ENCODE data around the gene LTBR. TPM values are rescaled to one million over a fixed set of nuclear protein-coding genes. Genes with fewer than 3 reads are reported as not detected.

Gene LTBR
- total and polyA plus RNA-seq, 10 of the 15 experiments (the other 5 are each of a cell fraction or from before 2014, with no cell fraction given), result 0.24 to 0.44 TPM; not detected in 8

- H3K27me3 ChIP-seq (replicated peaks in 1 of 2; ENCODE audit: control insufficient read depth in 2 of 2, insufficient read depth in 2 of 2, low read length in 1 of 2), result peaks cover 3 to 7% of the 10 kb centered on the region in 2 experiments; a peak in 3 of 4 replicates
- no TSS peak for BruUV-seq (replicated peaks)
- H3K4me3 ChIP-seq, result no peak overlapping the region
- H3K79me2 ChIP-seq (ENCODE audit: control insufficient read depth, insufficient read depth, low read length), result peaks cover 9% of the 10 kb centered on the region
- ChIA-PET CTCF (interaction anchor here (1.0 to 1.7 kb wide), 7 partner anchors 10 to 79 kb away, joined by 4 to 8 read pairs (median 5); no protein-coding TSS in a partner anchor), SMC1A (ENCODE audit: uncharacterized antibody, unreplicated experiment) (interaction anchor here (1.1 to 1.9 kb wide), 3 partner anchors 10 to 22 kb away, joined by 3 to 12 read pairs (median 4); no protein-coding TSS in a partner anchor), RAD21 (ENCODE audit: unreplicated experiment) (interaction anchor here (1.2 to 1.8 kb wide), 4 partner anchors 9 to 119 kb away, joined by 3 to 6 read pairs (median 4); no protein-coding TSS in a partner anchor), POLR2A (interaction anchor here (1.3 kb wide), 1 partner anchor 31 kb away, joined by 3 read pairs; no protein-coding TSS in a partner anchor)
- ATAC-seq, result no peak
- H3K36me3 ChIP-seq (ENCODE audit: control insufficient read depth in 2 of 2, insufficient read depth in 2 of 2, low read length in 1 of 2), result no peaks in the 10 kb centered on the region
- peaks cover 6% of the 10 kb centered on the region for H3K4me1 ChIP-seq (ENCODE audit: control insufficient read depth, insufficient read depth, low read length)
- H3K9ac ChIP-seq (ENCODE audit: control insufficient read depth, insufficient read depth, low read length), result no peak overlapping the region
- H2AFZ ChIP-seq (ENCODE audit: control insufficient read depth, low read depth, low read length), result no peak overlapping the region
- H3K27ac ChIP-seq (ENCODE audit: control insufficient read depth, insufficient read depth), result no peak overlapping the region
- FAIRE-seq, result no peak
- H3K4me2 ChIP-seq (ENCODE audit: control insufficient read depth, insufficient read depth), result no peak overlapping the region
- intact Hi-C loops (cut with micrococcal nuclease; ENCODE audit: unreplicated experiment) (no loop called here), in situ Hi-C loops (cut with MboI) (no loop called here)
- DNase-seq (ENCODE audit: low read depth, low spot score), result no peak
- TF ChIP-seq KLF5 (IDR thresholded peaks at IDR 0.05; ENCODE audit: partially characterized antibody), result no peak
- no peak for TF ChIP-seq PAX8 (IDR thresholded peaks at IDR 0.05)
- TF ChIP-seq SMAD1 (IDR thresholded peaks at IDR 0.05; ENCODE audit: low read depth, partially characterized antibody), result no peak
- peak in 1 of 2 experiments; percentile 30; a peak in 1 of 4 replicates for TF ChIP-seq SRF (IDR thresholded peaks at IDR 0.05; ENCODE audit: low read depth in 2 of 2, low read length in 2 of 2)
- H3K9me3 ChIP-seq (replicated peaks; ENCODE audit: control insufficient read depth, insufficient read depth, low read length), result no peaks in the 10 kb centered on the region; the same call in 2 of the 3 replicates
- WGBS (ENCODE audit: insufficient coverage, insufficient replicate concordance, low lambda C conversion rate, missing lambda C conversion rate), result 49% methylated on average over 5 of the region's 5 CpGs
- H4K20me1 ChIP-seq (ENCODE audit: control insufficient read depth, insufficient read depth), result no peaks in the 10 kb centered on the region
Measured at GRCh38 chr12:6346235-6346832, 37.6 kb upstream of the LTBR start.

GRCh38 chr12:6346942-6347341 lies 37.0 kb upstream of the LTBR start:
- in situ Hi-C loops (cut with MboI), result no loop called here
- BruUV-seq (replicated peaks), result no TSS peak

More at GRCh38 chr12:6346942-6347341, 37.0 kb upstream of the LTBR start:
- no peaks in the 10 kb centered on the region; the same call in 2 of the 3 replicates for H3K9me3 ChIP-seq (replicated peaks; ENCODE audit: control insufficient read depth, insufficient read depth, low read length)
- FAIRE-seq (no peak), ATAC-seq (peak; percentile 17; the same call in 1 of the 3 replicates), DNase-seq (ENCODE audit: low read depth, low spot score) (no peak)
- no peaks in the 10 kb centered on the region for H3K36me3 ChIP-seq (ENCODE audit: control insufficient read depth in 2 of 2, insufficient read depth in 2 of 2, low read length in 1 of 2)
- peaks cover 3 to 7% of the 10 kb centered on the region in 2 experiments; a peak in 3 of 4 replicates for H3K27me3 ChIP-seq (replicated peaks in 1 of 2; ENCODE audit: control insufficient read depth in 2 of 2, insufficient read depth in 2 of 2, low read length in 1 of 2)
- no peak overlapping the region for H3K4me2 ChIP-seq (ENCODE audit: control insufficient read depth, insufficient read depth)
- POLR2A ChIA-PET, result no interaction called here
- intact Hi-C loops (cut with micrococcal nuclease; ENCODE audit: unreplicated experiment), result no loop called here
- no peak overlapping the region for H3K9ac ChIP-seq (ENCODE audit: control insufficient read depth, insufficient read depth, low read length)
- no peak overlapping the region for H3K4me3 ChIP-seq
- SMC1A ChIA-PET (ENCODE audit: uncharacterized antibody, unreplicated experiment), result no interaction called here
- CTCF ChIA-PET, result no interaction called here
- no peak overlapping the region for H3K27ac ChIP-seq (ENCODE audit: control insufficient read depth, insufficient read depth)
- peaks cover 3% of the 10 kb centered on the region for H3K79me2 ChIP-seq (ENCODE audit: control insufficient read depth, insufficient read depth, low read length)
- TF ChIP-seq RB1 (IDR thresholded peaks at IDR 0.05; ENCODE audit: borderline replicate concordance) (no peak), TAF1 (IDR thresholded peaks at IDR 0.05; ENCODE audit: borderline replicate concordance, low read depth, low read length) (no peak), SMARCA5 (IDR thresholded peaks at IDR 0.05) (no peak), KAT2A (conservative IDR thresholded peaks at IDR 0.05; ENCODE audit: control insufficient read depth, low read depth, low read length) (no peak), FOXK2 (IDR thresholded peaks at IDR 0.05) (no peak), CTCF (IDR thresholded peaks at IDR 0.05 in 2 of 3, conservative IDR thresholded peaks at IDR 0.05 in 1 of 3; ENCODE audit: control insufficient read depth in 2 of 3, extremely low read depth in 1 of 3, insufficient read depth in 1 of 3, low read depth in 3 of 3, low read length in 3 of 3) (no peak)
- RAD21 ChIA-PET (ENCODE audit: unreplicated experiment), result interaction anchor here (1.3 kb wide), 1 partner anchor 24 kb away, joined by 3 read pairs; no protein-coding TSS in a partner anchor
- H4K20me1 ChIP-seq (ENCODE audit: control insufficient read depth, insufficient read depth), result no peaks in the 10 kb centered on the region
- WGBS (ENCODE audit: insufficient coverage, insufficient replicate concordance, low lambda C conversion rate, missing lambda C conversion rate), result 58% methylated on average over 8 of the region's 8 CpGs
- no peak overlapping the region for H2AFZ ChIP-seq (ENCODE audit: control insufficient read depth, low read depth, low read length)
- H3K4me1 ChIP-seq (ENCODE audit: control insufficient read depth, insufficient read depth, low read length), result peaks cover 6% of the 10 kb centered on the region

All from GM12878 (cell line).